K562 (cell line): ENCODE measurements around the gene GFAP.

ENCODE experiments used
- CC2D1A ChIP-seq: fragments of 450-650 bp; IDR thresholded peaks from 2 replicates; pipeline ENCODE4 v1.6.1; 2017; ENCODE audit warnings: mild to moderate bottlenecking
- DIDO1 ChIP-seq: fragments of 450-650 bp; IDR thresholded peaks from 2 replicates; pipeline ENCODE4 v1.6.1; 2016; ENCODE audit warnings: low read depth, missing biosample characterization, missing genetic modification characterization
- NFYB ChIP-seq: IDR thresholded peaks from 2 replicates; pipeline ENCODE4 v1.6.1; 2011; ENCODE audit warnings: mild to moderate bottlenecking, moderate library complexity; ENCODE audit not compliant: insufficient read length; ENCODE audit errors: extremely low read depth
- SP1 ChIP-seq: sonication (generic); formaldehyde crosslinking; IDR thresholded peaks from 2 replicates; pipeline ENCODE4 v1.8.1; 2022; ENCODE audit warnings: mild to moderate bottlenecking, missing genetic modification reagents
- SP2 ChIP-seq: IDR thresholded peaks from 2 replicates; pipeline ENCODE4 v1.6.1; 2011; ENCODE audit warnings: mild to moderate bottlenecking, low read depth, low read length, moderate library complexity; ENCODE audit not compliant: poor library complexity, severe bottlenecking; ENCODE audit errors: extremely low read depth
- ZNF398 ChIP-seq: fragments of 250-450 bp; sonication (Bioruptor Pico); IDR thresholded peaks from 2 replicates; pipeline ENCODE4 v1.8.0; 2021; ENCODE audit warnings: moderate library complexity, mild to moderate bottlenecking, inconsistent platforms

- TF ChIP-seq SP2: no peak
- TF ChIP-seq DIDO1 (tag): no peak
- no peak for TF ChIP-seq SP1
- TF ChIP-seq CC2D1A: no peak
- TF ChIP-seq NFYB: no peak
- TF ChIP-seq ZNF398 (CRISPR knock-in tag): no peak
These were observed 25.0 kb upstream of the GFAP start for GRCh38 chr17:44940317-44940716.
